K562 treated with DMSO at 1 percent for 4 hours (cell line): ENCODE measurements around the gene HLA-DOB. TPM values are rescaled to one million over a fixed set of nuclear protein-coding genes. Genes with fewer than 3 reads are reported as not detected.

ENCODE experiments used
- total RNA-seq: library from RNA; unstranded; fragments of 300-600 nt; gene quantifications from 2 replicates; pipeline ENCODE4 v1.2.3, GENCODE V29; 2022; ENCODE audit not compliant: insufficient read depth

The HLA-DOB gene
- total RNA-seq, result 0.65 TPM in 1 of 2 replicates, not detected in the other

GRCh38 chr6:32816746-32817204 lies at the start of gene HLA-DOB:
TSS of gene HLA-DOB (minus strand) at chr6:32817002. CDS start at chr6:32816951, 51 bp downstream.

GRCh38 chr6:32853541-32854375 lies 37.0 kb upstream of the HLA-DOB start, which contains the start of the genes PSMB9 and TAP1:
TSS of gene PSMB9 (plus strand) at chr6:32854192. CDS start at chr6:32854230, 38 bp downstream.
TSS of gene TAP1 (minus strand) at chr6:32853704. CDS start at chr6:32853636, 68 bp downstream.

GRCh38 chr6:32843979-32844838 lies 27.4 kb upstream of the HLA-DOB start, which contains the start of gene PSMB8:
TSS of gene PSMB8 (minus strand) at chr6:32844047. CDS start at chr6:32843996, 51 bp downstream.

DNA sequence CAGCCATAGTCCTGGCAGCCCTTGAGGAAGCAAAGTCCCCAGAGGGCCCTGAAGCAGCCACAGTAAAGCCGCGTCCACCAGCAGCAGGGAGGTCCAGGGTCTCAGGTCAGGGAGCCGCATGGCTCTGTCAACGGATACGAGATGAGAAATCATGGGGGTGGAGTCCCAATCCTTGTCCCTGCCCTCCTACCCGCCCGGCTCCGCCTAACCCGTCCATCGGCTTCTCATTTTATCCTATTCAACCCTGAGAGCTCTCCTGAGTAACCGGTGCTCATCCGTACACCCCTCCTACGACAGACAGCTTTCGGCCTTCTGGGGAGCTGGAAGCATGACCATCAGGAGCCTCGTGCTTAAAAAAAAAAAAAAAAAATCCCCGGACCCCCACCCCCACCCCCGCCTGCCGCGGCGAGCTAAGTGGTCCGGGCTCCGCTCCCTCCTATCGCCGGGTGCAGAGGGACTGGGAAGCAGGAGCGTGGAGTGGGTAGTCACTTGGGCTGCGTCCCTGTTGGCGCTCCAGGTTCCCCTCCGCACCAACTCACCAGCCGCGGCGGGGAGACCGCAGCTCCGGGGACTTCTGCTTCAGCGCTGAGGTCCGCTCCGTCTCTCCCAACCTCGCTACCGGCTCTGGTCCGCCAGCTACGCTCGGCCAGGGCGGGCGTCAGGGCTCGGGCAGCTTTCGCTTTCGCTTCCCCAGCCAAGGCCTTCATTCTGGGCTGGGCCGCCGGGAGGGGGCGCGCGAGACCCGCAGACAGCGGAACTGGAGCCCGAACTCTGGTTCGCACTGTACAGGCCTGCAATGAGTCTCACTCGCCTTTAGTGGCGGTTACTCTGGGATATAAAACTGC lies 21.5 kb upstream of the HLA-DOB start, which contains the start of gene TAP2:
TAP2 (minus strand) TSS at position 626 of the 845 bp plus-strand sequence; CDS start at position 120, 506 bp downstream.

GRCh38 chr6:32763421-32763820 lies 53.4 kb downstream of the HLA-DOB start, which contains the start of gene HLA-DQB2:
TSS of gene HLA-DQB2 (minus strand) at chr6:32763532. CDS start at chr6:32763470, 62 bp downstream.

Other genes with a start within 250 kb of the HLA-DOB start
- not detected in 2 replicates for gene HLA-DRB1, start 227.2 kb downstream of the HLA-DOB start, total RNA-seq
- not detected in 2 replicates for gene HLA-DQA1, start 179.6 kb downstream of the HLA-DOB start, total RNA-seq
- gene HLA-DQB1, start 150.3 kb downstream of the HLA-DOB start, total RNA-seq, result not detected in 2 replicates
- gene HLA-DQA2, start 75.6 kb downstream of the HLA-DOB start, total RNA-seq, result not detected in 2 replicates
- gene HLA-DQB2, start 53.5 kb downstream of the HLA-DOB start, total RNA-seq, result not detected in 2 replicates
- gene TAP2, start 21.7 kb upstream of the HLA-DOB start, total RNA-seq, result 16.1 and 28.3 TPM in 2 replicates
- 18.0 and 21.9 TPM in 2 replicates for gene PSMB8, start 27.0 kb upstream of the HLA-DOB start, total RNA-seq
- 13.9 and 16.3 TPM in 2 replicates for gene TAP1, start 36.7 kb upstream of the HLA-DOB start, total RNA-seq
- 13.7 and 20.4 TPM in 2 replicates for gene PSMB9, start 37.2 kb upstream of the HLA-DOB start, total RNA-seq
- gene HLA-DMB, start 124.0 kb upstream of the HLA-DOB start, total RNA-seq, result not detected in 2 replicates
- gene HLA-DMA, start 136.1 kb upstream of the HLA-DOB start, total RNA-seq, result 0.75 TPM in 1 of 2 replicates, not detected in the other
- 180 and 276 TPM in 2 replicates for gene BRD2, start 151.6 kb upstream of the HLA-DOB start, total RNA-seq
- not detected in 2 replicates for gene HLA-DOA, start 192.6 kb upstream of the HLA-DOB start, total RNA-seq